Keratinocyte (primary cell): ENCODE data around the gene OPALIN. TPM values are rescaled to one million over a fixed set of nuclear protein-coding genes. Genes with fewer than 3 reads are reported as not detected.

ENCODE experiments used
- DNase-seq: peaks from one replicate; pipeline ENCODE4 v3.0.0-alpha.2; 2011; ENCODE audit warnings: low read depth, missing footprints, low spot score
- FAIRE-seq: peaks from 2 replicates; lab custom pipeline; 2011; peaks lifted over from hg19 to GRCh38; lab: Jason Lieb, UNC
- H2AFZ ChIP-seq: 2 replicates; pipeline ENCODE4 v1.6.0; 2012; ENCODE audit warnings: low read length, control low read depth, inconsistent platforms; ENCODE audit not compliant: control insufficient read depth
- H3K27ac ChIP-seq: 2 replicates; pipeline ENCODE4 v1.5.1; 2011; ENCODE audit warnings: low read length; ENCODE audit not compliant: control insufficient read depth, insufficient read depth
- H3K27me3 ChIP-seq: 3 replicates; pipeline ENCODE4 v1.6.0; 2011; ENCODE audit warnings: low read length; ENCODE audit not compliant: control insufficient read depth, insufficient read depth; ENCODE audit errors: extremely low read depth
- H3K36me3 ChIP-seq, 2 experiments: 2 replicates in 1 of 2; 3 replicates in 1 of 2; pipeline ENCODE4 v1.5.1; 2011; ENCODE audit warnings: low read length in 2 of 2, mild to moderate bottlenecking in 1 of 2; ENCODE audit not compliant: control insufficient read depth in 2 of 2, insufficient read depth in 2 of 2; ENCODE audit errors: extremely low read depth in 1 of 2
- H3K4me1 ChIP-seq: 3 replicates; pipeline ENCODE4 v1.5.1; 2011; ENCODE audit warnings: low read length; ENCODE audit not compliant: control insufficient read depth, insufficient read depth; ENCODE audit errors: extremely low read depth
- H3K4me2 ChIP-seq: 3 replicates; pipeline ENCODE4 v1.6.0; 2011; ENCODE audit warnings: low read depth, low read length; ENCODE audit not compliant: control insufficient read depth, insufficient read depth; ENCODE audit errors: extremely low read depth
- H3K4me3 ChIP-seq, 3 experiments: fragments of 200-600 bp in 1 of 3; sonication (generic) in 1 of 3; 2 replicates in 2 of 3; 3 replicates in 1 of 3; pipeline ENCODE4 v1.5.1; 2011 to 2016; ENCODE audit warnings: low read length in 3 of 3, mild to moderate bottlenecking in 3 of 3, control low read depth in 2 of 3, inconsistent platforms in 1 of 3, low read depth in 1 of 3, mixed read lengths in 1 of 3, mixed run types in 1 of 3, moderate library complexity in 1 of 3; ENCODE audit not compliant: control insufficient read depth in 2 of 3, insufficient read depth in 2 of 3; ENCODE audit errors: extremely low read depth in 1 of 3
- H3K79me2 ChIP-seq: 2 replicates; pipeline ENCODE4 v1.6.0; 2012; ENCODE audit warnings: low read length; ENCODE audit not compliant: control insufficient read depth, insufficient read depth
- H3K9ac ChIP-seq: 3 replicates; pipeline ENCODE4 v1.6.0; 2011; ENCODE audit warnings: low read length; ENCODE audit not compliant: control insufficient read depth, insufficient read depth; ENCODE audit errors: extremely low read depth
- H3K9me1 ChIP-seq: 3 replicates; pipeline ENCODE4 v1.6.0; 2011; ENCODE audit warnings: low read length; ENCODE audit not compliant: control insufficient read depth, insufficient read depth; ENCODE audit errors: extremely low read depth
- H3K9me3 ChIP-seq: 2 replicates; pipeline ENCODE4 v1.5.1; 2012; ENCODE audit warnings: low read depth, low read length; ENCODE audit not compliant: control insufficient read depth
- H4K20me1 ChIP-seq: 3 replicates; pipeline ENCODE4 v1.6.0; 2011; ENCODE audit warnings: low read length; ENCODE audit not compliant: control insufficient read depth, insufficient read depth; ENCODE audit errors: extremely low read depth
- CTCF ChIP-seq, 3 experiments: IDR thresholded peaks in 1 of 3; conservative IDR thresholded peaks in 1 of 3; optimal IDR thresholded peaks in 1 of 3; 2 replicates in 2 of 3; 3 replicates in 1 of 3; pipeline versions ENCODE3 to v1.5.1; 2011; ENCODE audit warnings: low read length in 3 of 3, mild to moderate bottlenecking in 3 of 3, moderate library complexity in 2 of 3, control low read depth in 1 of 3, inconsistent platforms in 1 of 3; ENCODE audit not compliant: insufficient read depth in 2 of 3; ENCODE audit errors: extremely low read depth in 1 of 3
- EZH2 ChIP-seq: IDR thresholded peaks from one replicate; pipeline ENCODE4 v1.6.1; 2012; ENCODE audit warnings: inconsistent platforms, mild to moderate bottlenecking, low read length, moderate library complexity
- dilution Hi-C: fragments of 300-500 bp; cut with MboI; formaldehyde crosslinking; loops from one replicate; pipeline ENCODE4 v1.7.0; 2020; ENCODE audit warnings: low sequenced_read_pairs; ENCODE audit not compliant: extremely low pct_ligation_motif_present
- polyA plus RNA-seq, 5 experiments: library from polyadenylated mRNA; depleted of rRNA in 3 of 5; stranded (reverse) in 3 of 5; stranded (forward) in 1 of 5; unstranded in 1 of 5; fragments of >200 nt; gene quantifications; 1 replicate in 1 of 5; 2 replicates in 3 of 5; 3 replicates in 1 of 5; pipeline versions ENCODE4 v1.2.1 to v1.2.3, GENCODE V29; 2011 to 2012; ENCODE audit warnings: missing spikeins in 2 of 5, low read depth in 1 of 5, low replicate concordance in 1 of 5

The OPALIN gene
- polyA plus RNA-seq, 1 donor (not counting 4 experiments of a cell fraction or from before 2014, with no cell fraction given): not detected

DNA sequence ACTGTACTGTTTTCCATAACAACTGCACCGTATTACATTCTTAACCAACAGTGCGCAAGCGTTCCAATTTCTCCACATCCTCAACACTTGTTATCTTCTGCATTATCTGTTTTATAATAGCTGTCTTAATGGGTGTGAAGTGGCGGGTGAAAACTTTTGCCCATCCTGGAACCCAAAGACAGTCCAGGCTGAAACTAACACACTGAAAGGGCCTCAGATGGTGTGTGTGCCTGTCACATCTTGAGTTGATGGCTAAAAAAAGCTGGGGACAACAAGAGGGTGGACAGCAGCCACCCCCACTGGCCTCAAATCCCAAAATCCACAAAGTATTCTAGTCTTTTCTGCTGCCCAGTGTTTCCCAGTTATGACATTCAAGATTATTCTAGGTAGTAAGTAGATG is 19.4 kb downstream of the OPALIN start:
- Histone ChIP-seq H3K79me2 (no peaks in the 10 kb centered on the region), H4K20me1 (no peaks in the 10 kb centered on the region), H3K9ac (no peak overlapping the region), H3K36me3 (no peaks in the 10 kb centered on the region), H3K27me3 (no peaks in the 10 kb centered on the region), H3K9me1 (no peaks in the 10 kb centered on the region), H3K9me3 (no peaks in the 10 kb centered on the region), H3K4me1 (no peaks in the 10 kb centered on the region), H3K4me3 (no peak overlapping the region), H2AFZ (no peak overlapping the region), H3K4me2 (no peak overlapping the region), H3K27ac (no peak overlapping the region)
- FAIRE-seq: no peak
- DNase-seq: no peak
- TF ChIP-seq EZH2: no peak
- no peak for TF ChIP-seq CTCF (optimal IDR thresholded peaks at IDR 0.05 in 1 of 3, IDR thresholded peaks at IDR 0.05 in 1 of 3, conservative IDR thresholded peaks at IDR 0.05 in 1 of 3; ENCODE audit: extremely low read depth in 1 of 3, insufficient read depth in 2 of 3, low read length in 3 of 3)
- dilution Hi-C loops: no loop called here

- peaks cover 3% of the 10 kb centered on the region for H3K27me3 ChIP-seq
- no peaks in the 10 kb centered on the region for H3K9me3 ChIP-seq
- no peak overlapping the region for H3K4me3 ChIP-seq
- no peaks in the 10 kb centered on the region for H3K4me1 ChIP-seq
- H3K9ac ChIP-seq: no peak overlapping the region
- H3K79me2 ChIP-seq: no peaks in the 10 kb centered on the region
- dilution Hi-C loops: no loop called here
- no peak overlapping the region for H2AFZ ChIP-seq
- FAIRE-seq (no peak), DNase-seq (no peak)
- no peaks in the 10 kb centered on the region for H3K9me1 ChIP-seq
- no peaks in the 10 kb centered on the region for H3K36me3 ChIP-seq
- no peak for TF ChIP-seq CTCF (optimal IDR thresholded peaks at IDR 0.05 in 1 of 3, IDR thresholded peaks at IDR 0.05 in 1 of 3, conservative IDR thresholded peaks at IDR 0.05 in 1 of 3; ENCODE audit: extremely low read depth in 1 of 3, insufficient read depth in 2 of 3, low read length in 3 of 3)
- no peak for TF ChIP-seq EZH2
- no peaks in the 10 kb centered on the region for H4K20me1 ChIP-seq
- no peak overlapping the region for H3K27ac ChIP-seq
- H3K4me2 ChIP-seq: no peak overlapping the region
Observed at GRCh38 chr10:96338279-96338925, 20.4 kb downstream of the OPALIN start.
